HL-60 (cell line): ENCODE measurements around the gene ZPBP2.
"Not testable (repeated sequence)": the region's sequence is repeated elsewhere in the genome, so short reads cannot be mapped to it uniquely, and the experiment has no call there.

Experiments
- DNase-seq, 2 experiments: peaks; one replicate each; pipeline ENCODE4 v3.0.0-alpha.2; 2010 to 2020; ENCODE audit warnings: low read depth in 1 of 2, low spot score in 1 of 2
- H3K27ac ChIP-seq: fragments of 250-450 bp; sonication (Bioruptor Pico); replicated peaks from 2 replicates; pipeline ENCODE4 v1.5.1; 2020; ENCODE audit warnings: mild to moderate bottlenecking, moderate library complexity
- H3K27me3 ChIP-seq: fragments of 250-450 bp; sonication (Bioruptor Pico); 2 replicates; pipeline ENCODE4 v1.5.1; 2021; ENCODE audit warnings: mild to moderate bottlenecking, moderate library complexity; ENCODE audit not compliant: insufficient read depth, poor library complexity, severe bottlenecking
- H3K4me3 ChIP-seq: replicated peaks from 2 replicates; pipeline ENCODE4 v1.5.1; 2011; ENCODE audit warnings: mild to moderate bottlenecking, control low read depth, low read length; ENCODE audit not compliant: insufficient read depth
- CTCF ChIP-seq: IDR thresholded peaks from one replicate; pipeline ENCODE4 v1.5.1; 2011; ENCODE audit warnings: low read length, control low read depth, inconsistent platforms; ENCODE audit not compliant: insufficient read depth
- GABPA ChIP-seq: IDR thresholded peaks from 2 replicates; pipeline ENCODE4 v1.6.1; 2012; ENCODE audit warnings: low read depth
- POLR2AphosphoS5 ChIP-seq: IDR thresholded peaks from 2 replicates; pipeline ENCODE4 v1.6.1; 2012; ENCODE audit warnings: low read depth
- REST ChIP-seq: IDR thresholded peaks from 2 replicates; pipeline ENCODE4 v1.6.1; 2012; ENCODE audit warnings: low read depth; ENCODE audit not compliant: insufficient replicate concordance
- SPI1 ChIP-seq: IDR thresholded peaks from 2 replicates; pipeline ENCODE4 v1.6.1; 2012; ENCODE audit warnings: low read depth, mild to moderate bottlenecking, borderline replicate concordance

Gene ZPBP2

GRCh38 chr17:39854909-39855308 lies 13.1 kb upstream of the ZPBP2 start:
- no peak overlapping the region for H3K27ac ChIP-seq
- no peaks in the 10 kb centered on the region for H3K27me3 ChIP-seq
- H3K4me3 ChIP-seq: no peak overlapping the region
- TF ChIP-seq POLR2AphosphoS5 (no peak), GABPA (no peak), SPI1 (no peak), REST (no peak), CTCF (no peak)
- DNase-seq: no peak

GRCh38 chr17:39855911-39856649 lies 11.9 kb upstream of the ZPBP2 start:
- not testable (repeated sequence) for H3K27ac ChIP-seq, DNase-seq, H3K27me3 ChIP-seq, H3K4me3 ChIP-seq

GRCh38 chr17:39861235-39861634 lies 6.8 kb upstream of the ZPBP2 start:
- no peak overlapping the region for H3K27ac ChIP-seq

More at GRCh38 chr17:39861235-39861634, 6.8 kb upstream of the ZPBP2 start:
- TF ChIP-seq CTCF (no peak), SPI1 (no peak), GABPA (no peak), POLR2AphosphoS5 (no peak), REST (no peak)
- Histone ChIP-seq H3K27me3 (peaks cover 24% of the 10 kb centered on the region), H3K4me3 (no peak overlapping the region)
- DNase-seq: no peak
